Erythroblast (primary cell): ENCODE measurements around the gene SLC22A2.
"Not testable (repeated sequence)": the region's sequence is repeated elsewhere in the genome, so short reads cannot be mapped to it uniquely, and the experiment has no call there.

Source experiments
- DNase-seq, 2 experiments: peaks; one replicate each; lab custom pipeline; 2025; lab: John Stamatoyannopoulos, UW
- GATA1 ChIP-seq: IDR thresholded peaks from 2 replicates; pipeline ENCODE4 v1.6.1; 2011; ENCODE audit warnings: low read depth, mild to moderate bottlenecking, control low read depth, low read length, moderate library complexity
- POLR2A ChIP-seq: IDR thresholded peaks from 2 replicates; pipeline ENCODE4 v1.6.1; 2011; ENCODE audit warnings: mild to moderate bottlenecking, low read length

Gene SLC22A2

DNA sequence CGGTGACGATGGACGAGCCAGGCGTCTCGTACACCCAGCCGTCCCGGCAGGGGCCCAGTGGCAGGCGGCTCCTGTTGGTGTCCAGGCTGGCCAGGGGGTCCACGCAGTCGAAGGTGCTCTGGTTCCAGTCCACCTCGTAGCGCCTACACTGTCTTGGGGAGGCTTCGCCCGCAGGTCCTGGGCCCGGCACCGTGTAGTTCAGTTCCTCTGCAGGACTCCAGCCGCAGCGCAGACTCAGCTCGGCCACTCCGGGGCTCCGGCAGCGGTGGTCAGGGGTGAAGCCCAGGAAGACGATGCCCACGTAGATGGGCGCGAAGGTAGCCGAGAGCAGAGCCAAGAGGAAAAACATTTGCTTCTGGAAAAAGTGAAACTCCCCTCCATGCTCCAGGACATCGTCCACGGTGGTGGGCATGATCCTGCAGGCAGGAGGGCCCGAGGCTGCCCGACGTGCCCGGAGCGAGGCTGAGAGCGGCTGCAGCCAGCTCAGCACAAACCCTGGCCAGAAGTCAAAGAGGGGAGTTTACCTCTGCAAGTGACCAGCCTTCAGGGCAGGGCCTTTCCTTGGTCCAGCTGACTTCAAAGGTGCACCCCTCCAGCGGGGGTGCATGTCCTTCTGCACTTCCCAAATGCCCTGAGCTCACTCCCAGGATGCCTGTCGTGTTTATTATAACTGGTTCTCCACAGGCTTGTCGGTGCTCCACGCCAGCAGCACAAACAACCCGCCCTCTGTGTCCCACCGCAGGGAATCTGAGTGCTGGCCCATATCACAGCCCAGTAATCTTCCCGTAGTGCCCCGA is at the start of gene SLC22A2:
Gene SLC22A2, minus strand, starts transcription at position 476 of the 797 bp plus-strand sequence. Its CDS starts 64 bp downstream, at position 412.
- TF ChIP-seq GATA1 (no peak), POLR2A (no peak)
- no peak for DNase-seq

DNA sequence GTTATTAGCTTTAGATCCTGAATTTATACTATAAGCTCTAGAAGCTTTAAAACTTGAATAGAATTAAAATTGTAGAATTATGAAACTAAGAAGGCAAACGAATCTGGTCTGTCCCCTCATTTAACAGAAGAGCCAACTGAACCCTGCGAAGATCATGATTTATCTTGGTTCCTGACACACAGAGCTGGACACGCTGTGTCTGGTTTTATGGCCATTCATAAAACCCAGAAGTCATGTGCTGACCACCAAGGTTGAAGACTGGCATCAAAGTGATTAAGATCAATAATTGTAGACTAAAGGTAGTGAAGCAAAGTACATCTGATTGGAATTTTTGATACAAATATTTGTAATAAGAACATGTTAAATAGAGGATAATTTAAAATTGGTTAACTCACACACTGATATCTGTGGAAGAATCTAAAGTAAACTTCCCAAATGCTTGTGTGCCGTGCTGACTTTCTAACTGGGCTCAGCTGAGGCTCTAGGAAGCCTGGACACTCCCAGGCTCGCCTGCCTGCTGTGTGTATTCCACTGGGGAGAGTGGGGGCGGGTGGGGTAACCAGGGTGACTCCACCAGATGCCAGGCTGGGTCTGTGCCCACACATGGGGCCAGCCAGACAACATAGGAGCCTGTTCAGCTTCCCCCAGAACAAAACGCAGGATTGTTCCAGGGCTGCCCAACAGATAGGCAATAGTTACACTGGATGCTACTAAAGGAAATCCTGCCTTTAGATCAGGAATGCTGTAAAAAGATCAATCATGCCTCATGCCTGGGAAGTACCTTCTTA is 47.5 kb upstream of the SLC22A2 start:
- no peak for TF ChIP-seq POLR2A
- TF ChIP-seq GATA1 = no peak
- no peak for DNase-seq

DNA sequence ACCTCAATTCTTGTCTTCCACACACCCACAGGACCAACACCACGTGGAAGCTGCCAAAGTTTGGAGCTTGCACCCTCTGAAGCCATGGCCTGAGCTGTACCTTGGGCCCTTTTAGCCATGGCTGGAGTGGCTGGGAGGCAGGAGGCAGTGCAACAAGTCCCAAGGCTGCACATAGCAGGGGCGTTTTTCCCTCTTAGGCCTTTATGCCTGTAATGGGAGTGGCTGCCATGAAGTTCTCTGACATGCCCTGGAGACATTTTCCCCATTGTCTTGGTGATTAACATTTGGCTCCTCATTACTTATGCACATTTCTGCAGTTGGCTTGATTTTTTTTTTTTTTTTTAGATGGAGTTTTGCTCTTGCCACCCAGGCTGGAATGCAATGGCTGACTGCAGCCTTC is 45.2 kb upstream of the SLC22A2 start:
- TF ChIP-seq GATA1 (no peak), POLR2A (no peak)
- DNase-seq = no peak

DNA sequence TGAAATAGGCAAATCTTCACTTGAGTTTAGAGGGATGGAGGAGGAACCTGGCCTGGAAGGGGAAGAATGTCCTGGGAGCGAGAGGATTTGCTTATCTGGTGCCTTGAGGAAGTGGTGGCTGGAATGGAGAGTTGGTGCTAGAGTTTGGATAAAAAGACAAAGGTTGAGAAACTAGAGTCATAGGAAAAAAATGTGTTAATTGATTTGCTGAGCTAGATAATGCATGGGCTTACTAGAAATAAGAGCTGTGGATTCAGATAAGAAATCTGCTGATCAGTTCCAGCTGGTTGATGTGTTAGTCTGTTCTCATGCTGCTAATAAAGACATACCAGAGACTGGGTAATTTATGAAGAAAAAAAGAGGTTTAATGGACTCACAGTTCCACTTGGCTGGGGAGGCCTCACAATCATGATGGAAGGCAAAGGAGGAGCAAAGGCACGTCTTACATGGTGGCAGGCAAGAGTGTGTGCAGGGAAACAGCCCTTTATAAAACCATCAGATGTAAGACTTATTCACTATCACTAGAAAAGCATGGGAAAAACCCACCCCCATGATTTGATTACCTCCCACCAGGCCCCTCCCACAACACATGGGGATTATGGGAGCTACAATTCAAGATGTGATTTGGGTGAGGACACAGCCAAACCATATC is 43.9 kb upstream of the SLC22A2 start:
- not testable (repeated sequence) for DNase-seq

DNA sequence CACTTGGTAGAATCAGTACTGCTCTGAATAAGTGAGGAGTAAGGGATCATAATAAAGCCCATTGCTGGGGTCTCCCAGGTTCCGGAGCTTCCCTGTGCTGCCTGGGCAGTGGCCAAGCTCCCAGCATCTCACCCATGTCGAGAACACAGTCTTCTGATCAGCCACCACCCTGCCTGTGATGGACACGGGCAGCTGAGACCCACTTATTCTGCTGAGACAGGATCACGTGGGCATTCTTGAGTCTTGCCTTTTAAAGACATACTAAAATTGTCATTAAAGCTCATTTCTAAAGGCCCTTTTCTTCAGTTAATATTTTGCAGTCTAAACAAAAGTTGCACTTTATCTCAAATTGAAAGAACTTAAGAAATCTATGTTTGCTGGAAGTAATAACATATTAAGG is 42.7 kb upstream of the SLC22A2 start:
- TF ChIP-seq POLR2A (no peak), GATA1 (no peak)
- no peak for DNase-seq

DNA sequence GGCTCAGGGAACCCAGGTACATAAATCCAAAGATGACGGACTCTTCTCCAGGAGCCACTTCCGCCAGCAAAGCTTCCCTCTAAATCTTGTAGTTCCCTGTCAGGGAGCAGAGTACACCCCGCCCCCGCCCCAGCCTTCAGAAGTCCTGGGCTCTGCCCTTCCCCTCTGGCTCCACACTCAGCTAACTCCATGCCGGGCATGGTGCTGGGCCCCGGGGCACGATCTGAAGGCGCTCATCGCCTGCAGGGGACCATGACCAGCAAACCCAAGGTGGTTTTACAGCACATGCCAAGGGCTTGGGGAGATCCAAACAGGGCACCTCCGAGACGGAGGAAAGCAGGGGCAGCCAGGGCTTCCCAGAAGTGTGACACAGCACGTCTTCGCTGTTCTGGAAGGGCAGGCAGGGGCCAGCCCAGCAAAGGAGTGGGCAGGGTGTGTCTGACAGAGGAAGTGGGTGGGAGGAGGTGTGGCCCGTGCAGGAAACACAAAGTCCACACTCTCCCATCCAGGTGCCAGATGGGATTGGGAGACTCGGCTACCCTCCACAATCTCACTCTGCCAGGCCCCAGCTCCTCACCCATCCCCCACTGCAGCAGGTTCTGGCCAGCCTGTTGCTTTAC is 41.6 kb upstream of the SLC22A2 start:
- DNase-seq = no peak
- TF ChIP-seq POLR2A (no peak), GATA1 (no peak)

DNA sequence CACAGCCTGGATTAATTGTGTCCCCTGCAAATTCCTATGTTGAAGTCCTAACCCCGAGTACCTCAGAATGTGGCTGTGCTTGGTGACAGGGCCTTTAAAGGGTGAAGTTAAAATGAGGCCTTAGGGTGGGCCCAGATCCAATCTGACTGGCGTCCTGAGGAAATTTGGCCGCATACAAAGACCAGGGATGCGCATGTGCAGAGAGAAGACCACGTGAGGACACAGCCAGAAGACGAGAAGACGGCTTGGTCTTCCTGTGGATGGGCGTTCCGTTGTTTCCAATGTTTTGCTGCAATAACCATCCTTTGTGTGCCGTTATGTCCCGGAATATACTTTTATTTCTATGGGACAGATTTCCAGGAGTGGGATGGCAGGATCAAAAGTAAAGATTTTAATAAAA is 40.9 kb upstream of the SLC22A2 start:
- TF ChIP-seq GATA1 (no peak), POLR2A (no peak)
- no peak for DNase-seq

DNA sequence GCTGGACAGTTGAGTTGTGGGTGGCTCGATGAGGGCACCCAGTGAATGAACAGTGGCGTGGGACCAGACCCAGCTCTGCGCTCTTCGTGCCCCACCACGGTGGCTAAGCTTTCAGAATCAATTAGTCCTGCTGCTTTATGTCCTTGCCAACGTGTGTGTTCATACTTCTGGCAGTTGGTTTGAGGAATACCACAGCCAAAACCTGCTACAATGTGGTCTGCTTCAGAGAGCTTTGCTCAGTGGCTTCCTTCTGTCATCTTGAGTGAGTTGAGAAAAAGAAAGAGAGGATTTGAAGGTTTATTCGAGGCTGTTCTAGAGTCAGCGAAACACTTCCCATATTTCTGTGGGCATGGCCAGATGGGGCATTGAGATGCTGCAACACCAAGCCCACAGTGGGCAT is 39.5 kb upstream of the SLC22A2 start:
- DNase-seq = no peak
- no peak for TF ChIP-seq POLR2A
- TF ChIP-seq GATA1 = no peak

DNA sequence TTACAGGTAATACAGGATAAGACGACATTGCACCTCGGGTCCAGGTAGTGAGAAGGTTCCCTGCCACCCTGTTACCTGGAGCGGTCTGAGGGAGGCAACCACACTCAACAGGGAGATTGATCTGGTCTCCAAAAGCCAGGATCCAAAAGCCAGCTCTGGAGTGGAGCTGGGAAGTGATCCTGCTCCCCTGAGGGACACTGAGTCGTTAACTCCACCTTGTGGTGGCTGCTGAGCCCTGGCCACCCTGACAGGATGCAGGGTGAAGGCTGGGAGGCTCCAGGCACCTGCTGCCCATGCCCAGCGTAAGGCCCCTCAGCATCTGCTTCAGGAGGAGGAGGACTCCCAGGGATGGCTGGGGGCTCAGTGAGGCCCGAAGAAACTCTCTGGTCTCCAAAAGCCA is 38.7 kb upstream of the SLC22A2 start:
- no peak for DNase-seq
- no peak for TF ChIP-seq GATA1
- TF ChIP-seq POLR2A = no peak

DNA sequence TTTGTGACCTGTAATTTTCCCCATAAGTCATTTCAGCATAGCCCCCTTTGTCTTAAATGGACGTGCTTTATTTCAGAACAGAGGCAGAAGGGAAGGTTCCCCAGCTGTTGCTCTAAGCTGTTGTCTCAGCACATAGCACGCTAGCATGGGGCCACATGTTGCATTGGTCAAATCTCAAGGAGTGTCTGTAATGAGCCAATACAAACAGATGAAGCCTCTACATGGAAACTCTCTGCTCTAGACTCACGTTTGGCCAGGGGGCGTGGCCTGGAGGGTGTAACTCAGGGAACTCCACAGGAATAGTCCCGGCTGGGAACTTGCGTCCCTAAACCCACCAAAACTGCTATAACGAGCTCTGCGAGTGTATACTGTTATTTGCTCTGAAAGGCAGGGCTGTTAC is 35.2 kb upstream of the SLC22A2 start:
- TF ChIP-seq GATA1 (no peak), POLR2A (no peak)

DNA sequence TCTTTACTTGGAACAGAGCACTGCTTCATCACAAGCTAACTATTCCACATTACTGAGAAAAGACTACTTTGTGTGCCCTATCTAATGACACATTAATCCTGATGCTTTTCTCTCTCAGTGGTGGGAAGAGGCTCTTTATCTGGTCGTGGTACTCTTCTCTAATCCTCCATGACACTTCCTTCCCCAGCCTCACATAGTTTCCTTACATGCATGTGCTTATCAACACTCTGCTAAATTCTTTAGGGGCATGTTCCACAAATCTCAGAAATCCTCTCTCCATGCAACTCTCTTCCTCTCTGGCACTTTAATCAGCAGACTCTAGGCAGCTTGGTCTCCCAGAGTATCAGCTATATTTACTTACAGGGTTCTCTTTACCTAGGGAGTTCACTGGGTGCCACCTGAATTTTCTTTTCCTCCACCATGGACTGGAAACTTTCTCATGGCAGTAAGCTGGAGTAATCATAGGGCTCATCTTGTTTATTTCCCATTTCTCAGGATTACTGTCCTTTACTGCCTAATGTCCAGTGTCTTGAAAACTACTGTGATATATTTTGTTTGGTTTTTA is 27.0 kb upstream of the SLC22A2 start:
- DNase-seq = no peak
- TF ChIP-seq GATA1 (no peak), POLR2A (no peak)

More for the DNA sequence above, 35.2 kb upstream of the SLC22A2 start:
- DNase-seq = no peak

DNA sequence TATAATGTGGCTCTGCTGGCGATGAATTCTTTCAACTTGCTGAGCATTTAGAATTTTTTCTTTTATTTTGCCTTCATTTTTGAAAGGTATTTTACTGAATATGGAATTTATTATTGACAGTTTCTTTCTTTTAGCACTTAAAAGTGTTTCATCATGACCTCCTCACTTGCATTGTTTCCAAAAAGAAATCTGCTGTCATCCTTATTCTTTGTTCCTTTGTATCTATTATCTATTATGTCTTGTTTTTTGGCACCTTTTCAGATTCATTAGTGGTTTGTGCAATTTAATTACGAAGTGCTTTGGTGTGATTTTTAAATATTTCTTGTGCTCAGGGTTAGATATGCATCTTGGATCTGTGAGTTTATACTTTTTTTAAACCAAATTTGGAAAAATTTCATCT is 26.0 kb upstream of the SLC22A2 start:
- no peak for TF ChIP-seq GATA1
- no peak for TF ChIP-seq POLR2A
- DNase-seq = no peak

DNA sequence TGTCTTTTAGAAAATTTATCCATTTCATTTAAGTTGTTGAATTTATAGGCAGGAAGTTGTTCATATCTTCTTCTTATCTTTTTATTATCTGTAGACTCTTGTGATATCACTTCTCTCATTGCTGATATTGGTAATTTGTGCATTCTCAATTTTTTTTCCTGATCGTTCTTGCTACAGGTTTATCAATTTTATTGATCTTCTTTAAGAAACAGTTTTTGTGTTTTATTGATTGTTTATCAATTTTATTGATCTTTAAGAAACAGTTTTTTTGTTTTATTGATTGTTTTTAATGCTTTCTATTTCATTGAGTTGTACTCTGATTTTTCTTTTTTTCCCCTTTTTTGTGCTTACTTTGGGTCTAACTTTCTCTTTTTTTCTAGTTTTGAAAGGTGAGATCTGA is 23.8 kb upstream of the SLC22A2 start:
- TF ChIP-seq POLR2A (no peak), GATA1 (no peak)

More for the DNA sequence above, 23.8 kb upstream of the SLC22A2 start:
- no peak for DNase-seq
